ENCODE results near the gene ACADS.

The ACADS gene

DNA sequence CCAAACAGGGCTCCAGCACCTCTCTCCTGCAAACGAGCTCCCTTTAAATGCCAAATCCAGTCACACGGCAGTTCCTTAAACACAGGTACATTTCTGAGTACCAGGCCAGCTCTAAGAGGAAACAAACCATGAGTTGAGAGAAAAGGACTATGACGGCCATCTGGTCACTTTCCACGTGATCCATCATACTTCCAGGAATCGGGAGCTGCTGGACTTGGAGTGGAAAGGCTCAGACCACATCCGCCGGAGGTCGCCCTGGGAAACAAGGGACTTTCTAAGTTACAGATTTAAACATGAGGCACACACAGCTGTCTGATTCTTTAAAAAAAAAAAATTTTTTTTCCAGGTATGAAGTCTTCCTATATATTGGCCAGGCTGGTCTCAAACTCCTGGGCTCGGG lies 39.2 kb downstream of the ACADS start:
- in situ Hi-C loops (cut with HindIII; ENCODE audit: low sequenced_read_pairs): no loop called here
- DNase-seq (ENCODE audit: low read depth): no peak
- no peak overlapping the region for H3K4me3 ChIP-seq (ENCODE audit: low read depth, low read length)
- TF ChIP-seq, protein P1, sequence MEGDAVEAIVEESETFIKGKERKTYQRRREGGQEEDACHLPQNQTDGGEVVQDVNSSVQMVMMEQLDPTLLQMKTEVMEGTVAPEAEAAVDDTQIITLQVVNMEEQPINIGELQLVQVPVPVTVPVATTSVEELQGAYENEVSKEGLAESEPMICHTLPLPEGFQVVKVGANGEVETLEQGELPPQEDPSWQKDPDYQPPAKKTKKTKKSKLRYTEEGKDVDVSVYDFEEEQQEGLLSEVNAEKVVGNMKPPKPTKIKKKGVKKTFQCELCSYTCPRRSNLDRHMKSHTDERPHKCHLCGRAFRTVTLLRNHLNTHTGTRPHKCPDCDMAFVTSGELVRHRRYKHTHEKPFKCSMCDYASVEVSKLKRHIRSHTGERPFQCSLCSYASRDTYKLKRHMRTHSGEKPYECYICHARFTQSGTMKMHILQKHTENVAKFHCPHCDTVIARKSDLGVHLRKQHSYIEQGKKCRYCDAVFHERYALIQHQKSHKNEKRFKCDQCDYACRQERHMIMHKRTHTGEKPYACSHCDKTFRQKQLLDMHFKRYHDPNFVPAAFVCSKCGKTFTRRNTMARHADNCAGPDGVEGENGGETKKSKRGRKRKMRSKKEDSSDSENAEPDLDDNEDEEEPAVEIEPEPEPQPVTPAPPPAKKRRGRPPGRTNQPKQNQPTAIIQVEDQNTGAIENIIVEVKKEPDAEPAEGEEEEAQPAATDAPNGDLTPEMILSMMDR (IDR thresholded peaks at IDR 0.05; ENCODE audit: low read depth, low read length, missing control alignments): no peak

DNA sequence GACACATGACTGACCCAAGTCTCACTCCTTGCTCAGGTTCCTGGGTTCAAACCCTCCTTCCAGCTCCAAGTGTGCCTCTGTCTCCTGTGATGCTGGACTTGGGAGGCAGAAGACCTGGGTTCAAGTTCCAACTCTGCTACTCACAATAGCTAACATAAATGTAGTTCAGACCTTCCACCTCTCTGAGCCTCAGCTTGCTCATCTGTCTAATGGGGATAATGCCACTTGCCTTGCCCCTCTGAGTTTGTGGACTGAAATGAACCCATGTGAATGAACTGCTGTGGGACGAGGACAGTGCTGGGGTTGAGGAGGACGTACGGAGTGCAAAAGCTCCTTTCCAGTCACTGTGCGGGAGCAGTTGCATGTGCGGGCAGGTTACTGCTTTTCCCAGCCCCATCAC lies 40.9 kb downstream of the ACADS start:
- H3K4me3 ChIP-seq (ENCODE audit: low read depth, low read length): no peak overlapping the region
- in situ Hi-C loops (cut with HindIII; ENCODE audit: low sequenced_read_pairs): no loop called here
- DNase-seq (ENCODE audit: low read depth): no peak
- TF ChIP-seq, protein P1 (IDR thresholded peaks at IDR 0.05; ENCODE audit: low read depth, low read length, missing control alignments): no peak

DNA sequence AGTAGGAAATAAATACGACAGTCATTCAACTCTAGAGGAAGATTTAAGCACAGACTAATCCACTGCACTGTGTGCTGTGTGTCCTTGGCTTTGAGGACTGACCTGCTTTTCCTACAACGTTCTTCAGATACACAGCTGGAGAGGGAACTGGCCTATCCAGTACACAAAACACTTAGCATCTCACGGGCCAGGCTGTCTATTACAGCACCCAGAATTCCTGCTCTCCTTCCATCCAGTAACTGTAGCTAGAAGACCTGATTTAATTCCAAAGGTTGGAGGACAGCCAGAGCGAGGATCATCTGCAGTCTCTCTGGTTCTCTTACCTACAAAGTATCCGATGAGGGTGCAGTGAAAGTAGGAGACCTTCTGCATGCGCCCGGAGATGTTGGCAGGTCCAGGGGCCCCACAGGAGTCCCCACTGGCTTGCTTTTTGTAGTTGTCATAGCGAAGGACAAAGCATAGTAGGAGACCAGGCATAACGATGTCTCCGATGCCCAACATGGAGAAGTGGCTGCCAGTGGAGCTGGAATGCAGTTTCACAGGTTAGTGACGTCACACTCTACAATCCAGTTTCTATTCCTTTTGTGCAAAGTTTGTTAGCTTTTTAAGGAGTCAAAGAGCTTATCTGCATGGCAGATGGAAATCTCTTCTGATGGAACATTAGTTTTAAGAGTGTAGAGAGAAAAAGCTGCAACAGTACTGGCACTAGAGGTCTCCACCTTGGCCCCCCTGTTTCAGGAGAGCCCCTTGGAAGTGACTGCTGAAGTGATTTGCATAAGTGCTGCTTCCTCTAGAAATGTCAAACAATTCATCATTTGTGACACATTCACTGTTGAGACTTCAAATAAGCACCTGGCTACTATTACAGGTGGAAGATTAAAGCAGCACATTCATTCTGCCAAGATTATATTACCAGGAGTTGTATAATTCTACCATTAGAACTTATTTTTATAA lies 41.7 kb downstream of the ACADS start:
- in situ Hi-C loops (cut with HindIII; ENCODE audit: low sequenced_read_pairs): no loop called here
- DNase-seq (ENCODE audit: low read depth): no peak

DNA sequence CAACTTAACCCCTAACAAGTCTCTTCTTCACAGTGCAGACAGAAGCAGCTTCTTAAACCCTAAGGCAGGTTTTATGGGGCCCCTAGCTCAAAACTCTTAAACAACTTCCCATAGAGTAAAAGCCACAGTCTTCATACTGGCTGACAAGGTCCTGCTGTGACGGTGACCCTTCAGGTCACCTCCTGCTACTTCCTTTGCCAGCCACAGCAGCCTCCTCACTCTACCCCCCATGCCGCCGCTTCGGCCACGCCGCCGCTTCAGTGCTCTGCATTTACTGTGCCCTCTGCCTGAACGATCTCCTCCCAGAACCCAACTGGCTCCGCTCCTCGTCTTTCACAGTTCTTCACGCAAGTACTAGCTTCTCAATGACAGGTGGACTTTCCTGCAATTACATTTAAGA lies 45.5 kb downstream of the ACADS start:
- no peak for DNase-seq (ENCODE audit: low read depth)
- TF ChIP-seq, protein P1 (IDR thresholded peaks at IDR 0.05; ENCODE audit: low read depth, low read length, missing control alignments): no peak
- no peak overlapping the region for H3K4me3 ChIP-seq (ENCODE audit: low read depth, low read length)
- in situ Hi-C loops (cut with HindIII; ENCODE audit: low sequenced_read_pairs): no loop called here

More for the DNA sequence above, 41.7 kb downstream of the ACADS start:
- TF ChIP-seq, protein P1 (IDR thresholded peaks at IDR 0.05; ENCODE audit: low read depth, low read length, missing control alignments): no peak
- no peak overlapping the region for H3K4me3 ChIP-seq (ENCODE audit: low read depth, low read length)

DNA sequence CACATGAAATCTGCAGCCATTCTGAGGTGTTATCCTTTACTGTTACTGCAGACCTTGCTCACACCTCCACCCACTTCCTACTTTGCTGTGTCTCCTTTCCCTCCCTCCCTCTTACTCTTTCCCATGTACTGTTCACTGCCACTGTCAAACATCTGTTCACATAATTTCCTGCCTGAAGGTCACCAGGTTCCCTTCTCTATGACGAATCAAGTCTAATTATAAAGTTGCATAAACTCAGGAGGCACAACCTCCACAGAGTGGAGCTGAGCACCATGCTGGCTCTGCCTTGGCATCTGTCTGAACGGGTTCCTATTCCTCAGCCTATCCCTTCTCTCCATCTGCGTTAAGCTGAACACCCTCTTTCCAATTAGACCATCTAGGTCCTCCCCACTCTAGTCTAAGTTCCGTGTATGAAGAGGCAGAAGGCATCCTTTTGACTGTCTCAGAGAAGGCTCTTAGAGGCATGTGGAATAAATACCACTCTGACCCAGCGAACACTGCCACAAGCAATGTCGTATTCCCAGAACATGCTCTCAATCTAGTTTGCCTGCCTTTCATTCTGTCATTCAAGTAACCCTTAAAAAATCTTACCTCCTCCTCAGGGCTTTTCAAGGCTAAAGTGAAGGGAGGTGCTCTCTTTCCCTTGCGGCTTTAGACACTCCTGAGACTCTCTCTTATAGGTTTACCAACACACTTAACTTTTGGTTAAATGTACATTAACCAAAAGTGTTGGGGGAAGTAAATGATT lies 48.7 kb downstream of the ACADS start:
- in situ Hi-C loops (cut with HindIII; ENCODE audit: low sequenced_read_pairs): no loop called here
- no peak overlapping the region for H3K4me3 ChIP-seq (ENCODE audit: low read depth, low read length)
- TF ChIP-seq, protein P1 (IDR thresholded peaks at IDR 0.05; ENCODE audit: low read depth, low read length, missing control alignments): no peak
- DNase-seq (ENCODE audit: low read depth): no peak

DNA sequence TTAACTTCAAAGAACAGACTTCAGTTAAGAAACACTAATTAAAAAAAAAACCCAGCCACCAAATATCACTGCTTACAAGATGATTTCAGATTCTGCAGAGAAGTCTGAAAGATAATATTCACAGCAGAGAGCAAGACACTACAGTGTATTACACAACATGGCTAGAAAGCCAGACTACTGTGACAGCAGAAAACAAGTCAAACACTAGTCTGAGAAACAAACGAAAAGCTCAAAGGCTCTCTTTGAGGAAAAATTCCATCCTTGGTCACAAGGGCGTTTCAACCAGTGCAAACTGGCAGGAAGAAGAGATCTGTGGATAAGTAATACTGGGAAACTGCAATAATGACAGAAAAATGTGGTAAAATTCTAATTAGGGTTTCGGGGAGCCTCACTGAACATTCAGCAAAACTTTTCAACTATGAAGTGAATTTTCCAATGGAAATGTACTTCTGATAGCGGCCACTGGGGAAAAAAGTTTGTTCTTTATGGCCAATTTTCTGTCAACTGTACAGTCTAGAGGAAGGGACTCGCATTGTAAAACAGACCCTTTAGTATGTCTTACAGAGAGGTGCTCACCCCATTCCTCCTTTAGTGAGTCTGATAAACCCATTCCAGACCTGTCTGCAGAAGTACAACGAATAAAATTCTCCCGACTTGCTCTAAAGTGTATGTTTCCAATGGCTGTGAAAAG lies 50.4 kb downstream of the ACADS start:
- TF ChIP-seq, protein P1 (IDR thresholded peaks at IDR 0.05; ENCODE audit: low read depth, low read length, missing control alignments): peak; percentile 22
- in situ Hi-C loops (cut with HindIII; ENCODE audit: low sequenced_read_pairs): no loop called here
- no peak overlapping the region for H3K4me3 ChIP-seq (ENCODE audit: low read depth, low read length)
- no peak for DNase-seq (ENCODE audit: low read depth)

All from astrocyte of the cerebellum (primary cell).